ENCODE data around the gene TTYH1.

TTYH1 gene

DNA sequence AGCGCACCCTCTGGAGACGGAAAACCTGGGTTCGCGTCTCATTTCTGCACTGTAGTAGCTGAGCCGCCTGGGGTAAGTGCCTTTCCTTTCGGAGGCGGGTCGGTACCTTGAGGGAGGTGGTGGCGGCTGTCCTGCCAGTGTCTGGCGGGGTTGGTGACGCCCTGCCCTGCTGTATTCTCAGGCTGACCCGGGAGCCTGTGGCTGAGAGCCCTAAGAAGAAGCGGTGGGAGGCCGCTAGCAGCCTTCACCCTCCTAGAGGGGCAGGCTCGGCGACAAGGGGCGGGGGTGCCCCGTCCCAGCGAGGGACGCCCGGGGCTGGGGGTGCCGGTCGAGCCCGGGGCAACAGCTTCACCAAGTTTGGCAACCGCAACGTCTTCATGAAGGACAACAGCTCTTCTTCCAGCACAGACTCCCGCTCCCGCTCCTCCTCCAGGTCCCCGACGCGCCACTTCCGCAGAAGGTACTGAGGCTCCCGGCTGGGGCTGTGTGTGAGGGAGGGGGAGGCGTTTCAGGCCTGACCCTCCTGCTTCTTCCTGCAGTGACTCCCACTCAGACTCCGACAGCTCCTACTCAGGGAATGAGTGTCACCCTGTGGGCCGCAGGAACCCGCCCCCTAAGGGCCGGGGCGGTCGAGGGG is 40.6 kb downstream of the TTYH1 start:
- no peaks in the 10 kb centered on the region for H3K27me3 ChIP-seq (ENCODE audit: control insufficient read depth, insufficient read depth, low read length)
- no peak overlapping the region for H3K9ac ChIP-seq (ENCODE audit: low read length)
- H3K4me1 ChIP-seq (ENCODE audit: control insufficient read depth, insufficient read depth, low read length): no peaks in the 10 kb centered on the region
- H3K27ac ChIP-seq (ENCODE audit: low read depth, low read length): no peak overlapping the region
- H3K36me3 ChIP-seq (ENCODE audit: control insufficient read depth, insufficient read depth, low read length): peaks cover 96% of the 10 kb centered on the region
- H3K9me3 ChIP-seq (ENCODE audit: control insufficient read depth, insufficient read depth, low read depth, low read length): no peaks in the 10 kb centered on the region
- H3K4me3 ChIP-seq (ENCODE audit: low read depth, low read length): no peak overlapping the region

DNA sequence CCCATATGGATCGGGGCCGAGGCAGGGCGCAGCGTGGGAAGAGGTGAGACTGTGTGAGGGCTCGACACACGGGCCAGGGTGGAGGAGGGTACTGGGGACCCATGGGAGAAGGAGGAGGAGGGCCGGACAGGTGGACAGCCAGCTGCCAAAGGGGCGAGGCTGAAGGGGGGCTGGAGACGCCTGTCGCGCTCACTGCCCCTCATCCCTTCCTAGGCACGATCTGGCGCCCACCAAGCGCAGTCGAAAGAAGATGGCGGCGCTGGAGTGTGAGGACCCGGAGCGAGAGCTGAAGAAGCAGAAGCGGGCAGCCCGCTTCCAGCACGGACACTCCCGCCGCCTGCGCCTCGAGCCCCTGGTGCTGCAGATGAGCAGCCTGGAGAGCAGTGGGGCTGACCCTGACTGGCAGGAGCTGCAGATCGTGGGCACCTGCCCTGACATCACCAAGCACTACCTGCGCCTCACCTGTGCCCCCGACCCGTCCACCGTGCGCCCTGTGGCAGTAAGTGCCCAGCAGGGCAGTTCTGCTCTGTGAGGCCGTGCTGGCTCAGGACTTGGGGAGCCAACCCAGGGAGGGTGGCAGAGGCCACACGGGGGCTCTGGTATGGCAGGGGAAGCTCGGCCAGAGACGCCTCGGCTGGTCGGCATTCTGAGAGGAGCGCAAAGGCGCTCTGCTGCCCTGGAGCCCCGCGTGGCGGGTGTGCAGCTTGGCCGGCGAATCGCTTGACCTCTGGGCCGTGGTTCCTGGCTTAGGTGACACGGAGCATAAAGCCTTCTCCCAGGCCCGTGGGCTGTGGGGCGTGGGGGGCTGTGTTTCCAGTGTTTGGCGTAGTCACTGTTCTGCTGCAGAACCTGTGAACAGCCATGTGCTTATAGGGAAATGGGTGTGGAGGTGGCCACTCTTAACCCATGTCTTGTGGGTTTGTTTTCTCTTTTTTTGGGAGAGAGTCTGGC is 41.4 kb downstream of the TTYH1 start:
- no peaks in the 10 kb centered on the region for H3K9me3 ChIP-seq (ENCODE audit: control insufficient read depth, insufficient read depth, low read depth, low read length)
- no peak overlapping the region for H3K9ac ChIP-seq (ENCODE audit: low read length)
- no peak overlapping the region for H3K27ac ChIP-seq (ENCODE audit: low read depth, low read length)
- H3K27me3 ChIP-seq (ENCODE audit: control insufficient read depth, insufficient read depth, low read length): no peaks in the 10 kb centered on the region
- peaks cover 95% of the 10 kb centered on the region for H3K36me3 ChIP-seq (ENCODE audit: control insufficient read depth, insufficient read depth, low read length)
- H3K4me3 ChIP-seq (ENCODE audit: low read depth, low read length): no peak overlapping the region
- no peaks in the 10 kb centered on the region for H3K4me1 ChIP-seq (ENCODE audit: control insufficient read depth, insufficient read depth, low read length)

DNA sequence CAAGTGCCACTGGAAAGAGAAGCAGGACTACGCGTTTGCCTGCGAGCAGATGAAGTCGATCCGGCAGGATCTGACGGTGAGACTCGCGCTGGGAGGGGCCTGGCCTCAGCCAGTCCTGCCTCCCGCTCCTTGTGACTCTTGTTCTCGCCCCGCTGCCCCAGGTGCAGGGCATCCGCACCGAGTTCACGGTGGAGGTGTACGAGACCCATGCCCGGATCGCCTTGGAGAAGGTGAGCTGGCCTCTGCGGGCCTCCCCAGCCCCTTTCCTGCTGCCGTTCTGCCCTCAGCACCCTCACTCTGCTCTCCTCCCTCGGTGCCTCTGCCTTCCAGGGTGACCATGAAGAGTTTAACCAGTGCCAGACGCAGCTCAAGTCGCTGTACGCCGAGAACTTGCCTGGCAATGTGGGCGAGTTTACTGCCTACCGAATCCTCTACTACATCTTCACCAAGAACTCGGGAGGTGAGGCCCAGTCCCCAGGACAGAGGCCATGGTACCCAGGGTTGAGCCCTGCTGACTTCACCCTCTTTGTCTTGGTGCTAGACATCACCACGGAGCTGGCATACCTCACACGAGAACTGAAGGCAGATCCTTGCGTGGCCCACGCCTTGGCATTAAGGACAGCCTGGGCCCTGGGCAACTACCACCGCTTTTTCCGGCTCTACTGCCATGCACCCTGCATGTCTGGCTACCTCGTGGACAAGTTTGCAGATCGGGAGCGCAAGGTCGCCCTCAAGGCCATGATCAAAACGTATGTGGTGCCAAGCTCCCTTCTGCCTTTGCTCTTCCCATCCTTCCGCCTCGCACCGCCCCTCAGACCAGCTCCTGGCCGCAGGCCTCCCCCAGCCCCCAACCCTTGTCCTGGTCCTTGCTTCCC is 42.7 kb downstream of the TTYH1 start:
- peaks cover 86% of the 10 kb centered on the region for H3K36me3 ChIP-seq (ENCODE audit: control insufficient read depth, insufficient read depth, low read length)
- H3K4me1 ChIP-seq (ENCODE audit: control insufficient read depth, insufficient read depth, low read length): peaks cover 4% of the 10 kb centered on the region
- no peaks in the 10 kb centered on the region for H3K27me3 ChIP-seq (ENCODE audit: control insufficient read depth, insufficient read depth, low read length)
- H3K4me3 ChIP-seq (ENCODE audit: low read depth, low read length): no peak overlapping the region
- H3K9ac ChIP-seq (ENCODE audit: low read length): no peak overlapping the region
- H3K27ac ChIP-seq (ENCODE audit: low read depth, low read length): no peak overlapping the region
- no peaks in the 10 kb centered on the region for H3K9me3 ChIP-seq (ENCODE audit: control insufficient read depth, insufficient read depth, low read depth, low read length)

DNA sequence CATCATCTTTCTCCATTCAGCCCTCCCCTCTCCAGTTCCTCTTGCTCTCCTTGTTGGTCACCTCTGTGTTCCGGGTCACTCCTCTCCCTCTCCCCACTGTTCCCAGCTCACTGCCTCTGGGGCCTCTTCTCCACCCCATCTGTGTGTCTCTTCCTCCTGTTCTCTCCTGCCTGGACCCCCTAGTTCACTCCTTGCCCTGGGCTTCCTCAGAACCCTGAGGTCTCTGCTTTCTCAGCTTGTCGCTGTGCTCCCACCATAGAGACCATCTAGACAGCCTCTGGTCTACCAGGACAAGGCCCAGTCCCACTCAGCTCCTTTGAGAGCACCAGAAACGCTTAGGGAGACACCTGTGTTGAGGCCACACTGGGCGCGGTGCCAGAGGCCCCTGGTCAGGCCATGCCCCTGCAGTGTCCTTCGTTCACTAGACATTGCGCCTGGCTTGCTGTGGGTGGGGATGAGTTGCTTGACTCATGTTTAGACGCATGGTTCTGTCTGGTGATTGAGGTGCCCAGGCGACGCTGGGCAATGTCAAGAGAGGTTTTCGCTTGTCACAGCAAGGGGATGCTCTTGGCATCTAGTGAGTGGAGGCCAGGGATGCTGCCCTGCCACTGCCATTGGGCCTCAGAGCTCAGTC is 43.5 kb downstream of the TTYH1 start:
- Histone ChIP-seq H3K4me3 (ENCODE audit: low read depth, low read length) (no peak overlapping the region), H3K9me3 (ENCODE audit: control insufficient read depth, insufficient read depth, low read depth, low read length) (no peaks in the 10 kb centered on the region), H3K27ac (ENCODE audit: low read depth, low read length) (no peak overlapping the region), H3K9ac (ENCODE audit: low read length) (no peak overlapping the region), H3K4me1 (ENCODE audit: control insufficient read depth, insufficient read depth, low read length) (peaks cover 4% of the 10 kb centered on the region), H3K36me3 (ENCODE audit: control insufficient read depth, insufficient read depth, low read length) (peaks cover 79% of the 10 kb centered on the region), H3K27me3 (ENCODE audit: control insufficient read depth, insufficient read depth, low read length) (no peaks in the 10 kb centered on the region)

DNA sequence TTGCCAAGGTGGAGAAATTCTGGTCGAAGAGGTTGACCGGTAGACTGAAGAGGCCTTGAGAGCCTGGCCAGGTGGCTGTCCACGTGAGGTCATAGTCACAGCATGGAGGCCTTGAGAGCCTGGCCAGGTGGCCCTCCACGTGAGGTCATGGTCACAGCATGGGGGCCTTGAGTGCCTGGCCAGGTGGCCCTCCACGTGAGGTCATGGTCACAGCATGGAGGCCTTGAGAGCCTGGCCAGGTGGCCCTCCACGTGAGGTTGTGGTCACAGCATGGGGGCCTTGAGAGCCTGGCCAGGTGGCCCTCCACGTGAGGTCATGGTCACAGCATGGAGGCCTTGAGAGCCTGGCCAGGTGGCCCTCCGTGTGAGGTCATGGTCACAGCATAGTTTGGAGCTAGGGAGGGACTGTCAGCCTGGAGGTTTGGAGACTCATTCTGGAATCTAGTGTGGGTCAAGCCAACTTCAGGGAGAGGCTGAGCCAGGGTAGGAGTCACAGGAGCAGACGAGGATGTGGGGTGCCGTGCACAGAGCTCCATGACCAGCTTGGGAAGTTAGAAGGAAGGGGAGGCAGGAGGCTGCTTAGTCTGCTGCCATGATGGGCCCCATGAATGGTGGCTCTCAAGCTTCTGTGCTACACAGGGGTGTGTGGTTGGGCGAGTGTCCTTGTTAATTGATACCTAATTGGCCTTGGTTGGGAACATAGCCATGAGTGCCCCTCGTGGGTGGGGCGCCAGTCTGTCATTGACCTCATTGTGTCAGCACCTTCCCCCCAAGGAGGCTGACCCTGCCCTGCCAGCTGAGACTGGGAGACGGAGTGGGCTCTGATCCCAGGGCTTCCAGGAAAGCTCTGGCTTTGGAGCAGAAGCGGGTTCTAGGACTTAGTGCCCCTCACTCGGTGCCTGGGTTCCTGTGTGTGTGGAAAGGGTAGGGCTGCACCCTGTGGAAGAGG is 44.3 kb downstream of the TTYH1 start:
- H3K4me3 ChIP-seq (ENCODE audit: low read depth, low read length): no peak overlapping the region
- H3K36me3 ChIP-seq (ENCODE audit: control insufficient read depth, insufficient read depth, low read length): peaks cover 71% of the 10 kb centered on the region
- H3K9ac ChIP-seq (ENCODE audit: low read length): no peak overlapping the region
- H3K9me3 ChIP-seq (ENCODE audit: control insufficient read depth, insufficient read depth, low read depth, low read length): no peaks in the 10 kb centered on the region
- no peaks in the 10 kb centered on the region for H3K27me3 ChIP-seq (ENCODE audit: control insufficient read depth, insufficient read depth, low read length)
- H3K27ac ChIP-seq (ENCODE audit: low read depth, low read length): no peak overlapping the region
- peaks cover 4% of the 10 kb centered on the region for H3K4me1 ChIP-seq (ENCODE audit: control insufficient read depth, insufficient read depth, low read length)

DNA sequence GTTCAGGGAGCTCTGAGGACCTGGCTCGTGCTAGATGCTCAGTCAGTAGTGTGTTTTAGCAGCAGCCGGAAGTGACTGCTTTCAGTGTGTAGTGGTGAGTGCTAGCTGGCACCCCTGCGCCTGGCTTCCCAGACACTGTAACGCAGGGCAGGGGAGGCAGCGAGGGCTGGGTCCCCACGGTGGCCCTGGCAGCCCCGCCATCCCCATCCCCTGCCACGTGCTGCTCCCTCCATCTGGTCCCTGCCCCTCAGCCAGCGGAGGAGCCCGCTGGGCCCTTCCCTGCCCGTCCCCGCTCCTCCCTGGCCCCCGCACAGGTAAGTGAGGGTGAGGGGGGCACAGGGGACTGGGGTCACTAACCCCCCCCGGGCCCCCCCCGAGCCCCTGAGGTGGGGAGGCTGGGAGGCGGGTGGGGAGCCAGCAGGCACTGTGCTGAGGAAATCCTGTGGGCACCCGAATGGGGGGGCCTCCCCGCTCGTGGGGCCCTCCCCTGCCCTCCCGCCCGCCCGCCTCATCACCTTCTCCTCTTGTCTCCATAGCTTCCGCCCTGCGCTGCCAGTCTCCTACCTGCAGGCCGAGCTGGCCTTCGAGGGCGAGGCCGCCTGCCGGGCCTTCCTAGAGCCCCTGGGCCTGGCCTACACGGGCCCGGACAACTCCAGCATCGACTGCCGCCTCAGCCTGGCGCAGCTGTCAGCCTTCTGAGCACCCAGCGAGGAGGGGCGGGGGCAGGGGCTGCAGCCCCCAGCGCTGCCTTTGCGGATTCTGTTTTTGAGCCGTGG is 45.2 kb downstream of the TTYH1 start:
- no peak overlapping the region for H3K27ac ChIP-seq (ENCODE audit: low read depth, low read length)
- peaks cover 62% of the 10 kb centered on the region for H3K36me3 ChIP-seq (ENCODE audit: control insufficient read depth, insufficient read depth, low read length)
- H3K9ac ChIP-seq (ENCODE audit: low read length): no peak overlapping the region
- H3K9me3 ChIP-seq (ENCODE audit: control insufficient read depth, insufficient read depth, low read depth, low read length): no peaks in the 10 kb centered on the region
- H3K4me3 ChIP-seq (ENCODE audit: low read depth, low read length): no peak overlapping the region
- H3K4me1 ChIP-seq (ENCODE audit: control insufficient read depth, insufficient read depth, low read length): peaks cover 4% of the 10 kb centered on the region
- peaks cover 2% of the 10 kb centered on the region; the same call in 1 of the 2 replicates for H3K27me3 ChIP-seq (ENCODE audit: control insufficient read depth, insufficient read depth, low read length)

DNA sequence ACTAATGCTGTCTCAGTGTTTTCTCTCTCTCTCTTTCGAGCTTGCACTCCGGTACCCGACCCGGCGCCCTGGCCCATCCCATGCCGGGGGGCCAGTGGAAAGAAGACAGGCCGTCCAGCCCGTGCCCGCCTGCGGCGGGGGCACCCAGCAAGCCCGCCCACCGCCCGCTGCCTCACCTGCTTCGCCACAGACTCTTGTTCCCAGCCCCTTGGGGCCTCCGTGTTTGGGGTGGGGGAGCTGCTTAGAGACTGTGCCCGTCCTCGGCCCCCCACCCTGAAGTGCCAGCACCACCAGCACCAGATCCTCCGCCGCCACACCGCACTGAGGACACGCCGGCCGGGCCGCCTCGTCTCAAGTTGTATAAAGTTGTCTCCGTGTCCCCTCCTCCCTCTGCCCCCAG is 45.9 kb downstream of the TTYH1 start:
- Histone ChIP-seq H3K36me3 (ENCODE audit: control insufficient read depth, insufficient read depth, low read length) (peaks cover 54% of the 10 kb centered on the region), H3K9me3 (ENCODE audit: control insufficient read depth, insufficient read depth, low read depth, low read length) (no peaks in the 10 kb centered on the region), H3K27ac (ENCODE audit: low read depth, low read length) (no peak overlapping the region), H3K27me3 (ENCODE audit: control insufficient read depth, insufficient read depth, low read length) (peaks cover 6% of the 10 kb centered on the region; the same call in 1 of the 2 replicates), H3K4me1 (ENCODE audit: control insufficient read depth, insufficient read depth, low read length) (peaks cover 4% of the 10 kb centered on the region), H3K4me3 (ENCODE audit: low read depth, low read length) (no peak overlapping the region), H3K9ac (ENCODE audit: low read length) (no peak overlapping the region)

DNA sequence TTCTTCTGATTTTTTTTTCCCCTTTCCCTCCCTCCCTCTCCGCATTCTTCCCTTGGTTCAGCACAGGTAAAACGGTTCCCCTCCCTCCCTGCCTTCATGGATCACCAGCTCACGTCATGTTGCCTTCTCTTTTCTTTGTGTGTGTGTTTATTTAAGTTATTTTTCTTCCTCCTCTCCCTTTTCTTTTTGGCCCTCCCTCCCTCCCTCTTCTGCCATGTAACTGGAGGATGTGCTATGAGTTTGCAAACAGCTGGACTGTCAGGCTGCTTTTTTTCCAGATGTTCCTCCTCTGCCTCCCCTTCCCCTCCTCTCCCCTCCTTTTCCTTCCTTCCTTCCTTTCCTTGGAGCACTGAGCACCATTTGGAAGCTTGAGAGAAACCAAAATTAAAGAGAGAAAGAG is 46.3 kb downstream of the TTYH1 start:
- Histone ChIP-seq H3K9me3 (ENCODE audit: control insufficient read depth, insufficient read depth, low read depth, low read length) (no peaks in the 10 kb centered on the region), H3K4me3 (ENCODE audit: low read depth, low read length) (no peak overlapping the region), H3K9ac (ENCODE audit: low read length) (no peak overlapping the region), H3K4me1 (ENCODE audit: control insufficient read depth, insufficient read depth, low read length) (peaks cover 4% of the 10 kb centered on the region), H3K27me3 (ENCODE audit: control insufficient read depth, insufficient read depth, low read length) (peaks cover 6% of the 10 kb centered on the region; the same call in 1 of the 2 replicates), H3K27ac (ENCODE audit: low read depth, low read length) (no peak overlapping the region), H3K36me3 (ENCODE audit: control insufficient read depth, insufficient read depth, low read length) (peaks cover 50% of the 10 kb centered on the region)

DNA sequence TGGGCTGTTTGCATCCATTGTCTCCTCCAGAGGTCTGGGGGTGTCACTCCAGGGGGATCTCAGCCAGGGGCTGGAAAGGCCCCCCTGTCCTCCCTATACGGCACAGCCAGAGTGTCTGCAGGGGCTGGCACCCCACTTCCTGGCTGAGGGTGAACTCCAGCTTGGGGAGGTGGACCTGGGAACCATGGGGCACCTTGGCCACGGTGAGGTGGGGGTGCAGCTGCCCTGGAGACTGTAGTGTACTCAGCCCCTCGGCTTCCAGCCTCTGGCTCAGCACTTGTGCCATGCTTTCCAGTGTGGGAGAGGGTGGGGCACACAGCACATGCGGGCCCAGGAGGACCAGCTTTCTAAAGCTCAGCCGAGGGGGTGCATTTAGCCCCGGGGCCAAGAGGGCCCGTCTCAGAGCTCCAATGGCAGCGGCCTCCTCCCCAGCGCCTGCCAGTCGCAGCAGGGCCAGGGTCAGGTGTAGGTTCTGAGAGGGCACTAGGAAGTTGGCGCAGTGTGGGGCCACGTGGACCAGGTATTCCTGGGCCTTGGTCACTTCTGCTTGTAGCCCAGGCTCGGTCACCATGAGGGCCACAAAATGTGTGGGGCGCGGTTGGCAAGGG is 46.9 kb downstream of the TTYH1 start:
- peak overlapping the region; percentile 83 for H3K9ac ChIP-seq (ENCODE audit: low read length)
- no peak overlapping the region for H3K27ac ChIP-seq (ENCODE audit: low read depth, low read length)
- peaks cover 4% of the 10 kb centered on the region for H3K4me1 ChIP-seq (ENCODE audit: control insufficient read depth, insufficient read depth, low read length)
- peak overlapping the region; percentile 88 for H3K4me3 ChIP-seq (ENCODE audit: low read depth, low read length)
- H3K36me3 ChIP-seq (ENCODE audit: control insufficient read depth, insufficient read depth, low read length): peaks cover 45% of the 10 kb centered on the region
- H3K27me3 ChIP-seq (ENCODE audit: control insufficient read depth, insufficient read depth, low read length): peaks cover 6% of the 10 kb centered on the region; the same call in 1 of the 2 replicates
- H3K9me3 ChIP-seq (ENCODE audit: control insufficient read depth, insufficient read depth, low read depth, low read length): no peaks in the 10 kb centered on the region

Measured in HUES6 (cell line).